H1 (cell line): ENCODE data around the gene ADRA2C. TPM values are rescaled to one million over a fixed set of nuclear protein-coding genes. Genes with fewer than 3 reads are reported as not detected.

Experiments
- CTCF ChIA-PET: fragments of 300-600 bp; sonication (Branson Sonifier 250); formaldehyde crosslinking; loops from one replicate; lab custom pipeline; 2021; ENCODE audit not compliant: partially characterized antibody; lab: Charles Lee
- POLR2A ChIA-PET: fragments of 300-600 bp; sonication (Branson Sonifier 250); formaldehyde crosslinking; loops from one replicate; lab custom pipeline; 2021; ENCODE audit warnings: inconsistent platforms; ENCODE audit not compliant: partially characterized antibody; lab: Charles Lee
- DNase-seq, 2 experiments: peaks; one replicate each; pipeline versions ENCODE4 v3.0.0 to v3.0.0-alpha.2; 2010 to 2022; ENCODE audit warnings: low spot score in 2 of 2, low read depth in 1 of 2, mixed read lengths in 1 of 2
- FAIRE-seq: peaks from 2 replicates; lab custom pipeline; 2011; peaks lifted over from hg19 to GRCh38; lab: Jason Lieb, UNC
- H2AFZ ChIP-seq: 2 replicates; pipeline ENCODE4 v1.8.1; 2012; ENCODE audit warnings: low read length, inconsistent platforms
- H2AK5ac ChIP-seq: 2 replicates; pipeline ENCODE4 v1.6.1; 2013; ENCODE audit warnings: low read depth, low read length
- H2BK120ac ChIP-seq: replicated peaks from 2 replicates; pipeline ENCODE3; 2013; ENCODE audit warnings: low read depth, low read length, inconsistent platforms
- H2BK12ac ChIP-seq: 2 replicates; pipeline ENCODE4 v1.6.1; 2013; ENCODE audit warnings: low read depth, low read length
- H2BK15ac ChIP-seq: 2 replicates; pipeline ENCODE4 v1.6.1; 2013; ENCODE audit warnings: low read length
- H2BK20ac ChIP-seq: 2 replicates; pipeline ENCODE4 v1.6.1; 2013; ENCODE audit warnings: low read length
- H2BK5ac ChIP-seq: 2 replicates; pipeline ENCODE4 v1.6.1; 2013; ENCODE audit warnings: low read depth, low read length
- H3K14ac ChIP-seq: 2 replicates; pipeline ENCODE4 v1.6.1; 2013; ENCODE audit warnings: inconsistent platforms; ENCODE audit not compliant: insufficient read length
- H3K18ac ChIP-seq: 2 replicates; pipeline ENCODE4 v1.6.1; 2013; ENCODE audit warnings: low read length; ENCODE audit errors: extremely low read depth
- H3K23ac ChIP-seq: 2 replicates; pipeline ENCODE4 v1.6.1; 2013; ENCODE audit warnings: inconsistent platforms; ENCODE audit not compliant: insufficient read length
- H3K23me2 ChIP-seq: 2 replicates; pipeline ENCODE4 v1.6.1; 2013; ENCODE audit warnings: low read depth, low read length
- H3K27ac ChIP-seq: 2 replicates; pipeline ENCODE4 v1.6.1; 2011; ENCODE audit warnings: low read depth, low read length, inconsistent platforms
- H3K27me3 ChIP-seq, 4 experiments: replicated peaks in 1 of 4; 1 replicate in 1 of 4; 2 replicates in 3 of 4; pipeline versions ENCODE4 v1.6.1 to v1.8.1; 2011 to 2013; ENCODE audit warnings: low read length in 3 of 4, mild to moderate bottlenecking in 3 of 4, inconsistent platforms in 2 of 4, mixed read lengths in 2 of 4, moderate library complexity in 1 of 4; ENCODE audit not compliant: control insufficient read depth in 3 of 4, insufficient read depth in 3 of 4; ENCODE audit errors: extremely low read depth in 1 of 4
- H3K36me3 ChIP-seq, 4 experiments: 2 replicates each; pipeline versions ENCODE4 v1.6.1 to v1.8.1; 2011 to 2013; ENCODE audit warnings: mild to moderate bottlenecking in 4 of 4, low read length in 3 of 4, moderate library complexity in 2 of 4, control low read depth in 1 of 4, inconsistent platforms in 1 of 4; ENCODE audit not compliant: insufficient read depth in 4 of 4, control insufficient read depth in 2 of 4
- H3K4ac ChIP-seq: replicated peaks from 2 replicates; pipeline ENCODE3; 2013; ENCODE audit warnings: low read length, low read depth, mixed read lengths, inconsistent platforms; ENCODE audit not compliant: insufficient read length
- H3K4me1 ChIP-seq, 4 experiments: replicated peaks in 1 of 4; 1 replicate in 1 of 4; 2 replicates in 3 of 4; pipeline versions ENCODE4 v1.6.1 to v1.8.1; 2011 to 2013; ENCODE audit warnings: low read length in 3 of 4, inconsistent platforms in 2 of 4, mixed read lengths in 1 of 4; ENCODE audit not compliant: insufficient read depth in 4 of 4, control insufficient read depth in 3 of 4
- H3K4me2 ChIP-seq, 2 experiments: 2 replicates each; pipeline versions ENCODE4 v1.6.1 to v1.8.1; 2011 to 2013; ENCODE audit warnings: low read depth in 2 of 2, low read length in 2 of 2, control low read depth in 1 of 2, inconsistent platforms in 1 of 2, mild to moderate bottlenecking in 1 of 2; ENCODE audit not compliant: insufficient read depth in 1 of 2
- H3K4me3 ChIP-seq, 4 experiments: fragments of 200-600, 300-600 bp in 1 of 4; sonication (generic), shearing (Covaris generic), sonication (Bioruptor Twin) in 1 of 4; 2 replicates each; pipeline versions ENCODE4 v1.5.1 to v1.8.1; 2011 to 2016; ENCODE audit warnings: low read length in 4 of 4, low read depth in 3 of 4, control low read depth in 2 of 4, inconsistent platforms in 2 of 4, mild to moderate bottlenecking in 2 of 4, mixed read lengths in 1 of 4, moderate library complexity in 1 of 4; ENCODE audit not compliant: insufficient read depth in 2 of 4; ENCODE audit errors: extremely low read depth in 1 of 4
- H3K56ac ChIP-seq: replicated peaks from 2 replicates; pipeline ENCODE3; 2013; ENCODE audit warnings: low read depth, mild to moderate bottlenecking, mixed read lengths, low read length, inconsistent platforms; ENCODE audit not compliant: insufficient read length
- H3K79me1 ChIP-seq: 2 replicates; pipeline ENCODE4 v1.6.1; 2013; ENCODE audit warnings: low read depth, low read length, control low read depth
- H3K79me2 ChIP-seq, 2 experiments: 2 replicates each; pipeline versions ENCODE4 v1.6.1 to v1.8.1; 2012 to 2013; ENCODE audit warnings: low read length in 2 of 2, mild to moderate bottlenecking in 2 of 2, inconsistent platforms in 1 of 2; ENCODE audit not compliant: insufficient read depth in 2 of 2, control insufficient read depth in 1 of 2
- H3K9ac ChIP-seq, 4 experiments: replicated peaks in 1 of 4; 1 replicate in 1 of 4; 2 replicates in 3 of 4; pipeline versions ENCODE4 v1.6.1 to v1.8.1; 2011 to 2013; ENCODE audit warnings: low read depth in 3 of 4, low read length in 3 of 4, control low read depth in 2 of 4, mild to moderate bottlenecking in 2 of 4, moderate library complexity in 2 of 4, inconsistent platforms in 1 of 4; ENCODE audit errors: extremely low read depth in 1 of 4
- H3K9me3 ChIP-seq, 2 experiments: 2 replicates each; pipeline versions ENCODE4 v1.6.1 to v1.8.1; 2012 to 2013; ENCODE audit warnings: mild to moderate bottlenecking in 2 of 2, moderate library complexity in 2 of 2, control low read depth in 1 of 2, inconsistent platforms in 1 of 2, low read depth in 1 of 2, low read length in 1 of 2, mixed read lengths in 1 of 2; ENCODE audit not compliant: insufficient read depth in 2 of 2
- H4K20me1 ChIP-seq, 2 experiments: replicated peaks in 1 of 2; 2 replicates each; pipeline versions ENCODE3 to v1.8.1; 2011 to 2013; ENCODE audit warnings: inconsistent platforms in 2 of 2, low read length in 2 of 2, mild to moderate bottlenecking in 1 of 2; ENCODE audit not compliant: insufficient read depth in 2 of 2, control insufficient read depth in 1 of 2
- H4K5ac ChIP-seq: 2 replicates; pipeline ENCODE4 v1.6.1; 2013; ENCODE audit warnings: low read length, low read depth, mixed read lengths, inconsistent platforms; ENCODE audit not compliant: insufficient read length
- H4K8ac ChIP-seq: 2 replicates; pipeline ENCODE4 v1.8.0; 2013; ENCODE audit warnings: mild to moderate bottlenecking, moderate library complexity, low read length, inconsistent platforms; ENCODE audit not compliant: insufficient read depth; ENCODE audit errors: extremely low read depth
- H4K91ac ChIP-seq: replicated peaks from 2 replicates; pipeline ENCODE3; 2013; ENCODE audit warnings: low read length, mixed read lengths, inconsistent platforms; ENCODE audit not compliant: insufficient read length
- ASH2L ChIP-seq: fragments of 200-600, 300-600 bp; sonication (generic); IDR thresholded peaks from one replicate; pipeline ENCODE4 v1.7.1; 2017; ENCODE audit warnings: low read length
- ATF2 ChIP-seq: IDR thresholded peaks from 2 replicates; pipeline ENCODE4 v1.6.1; 2012; ENCODE audit warnings: low read length, inconsistent platforms
- BRCA1 ChIP-seq: IDR thresholded peaks from 2 replicates; pipeline ENCODE4 v1.6.1; 2012; ENCODE audit warnings: low read depth, low read length, improper control_type of control experiment
- CHD1 ChIP-seq: IDR thresholded peaks from 2 replicates; pipeline ENCODE4 v1.6.1; 2012; ENCODE audit warnings: low read depth, low read length, improper control_type of control experiment
- CHD2 ChIP-seq: IDR thresholded peaks from 2 replicates; pipeline ENCODE4 v1.6.1; 2012; ENCODE audit warnings: low read length, improper control_type of control experiment
- EP300 ChIP-seq, 2 experiments: IDR thresholded peaks; 1 replicate in 1 of 2; 2 replicates in 1 of 2; pipeline ENCODE4 v1.6.1; 2011 to 2012; ENCODE audit warnings: low read depth in 2 of 2, low read length in 2 of 2, mild to moderate bottlenecking in 2 of 2, borderline replicate concordance in 1 of 2, inconsistent platforms in 1 of 2, moderate library complexity in 1 of 2
- EZH2 ChIP-seq: fragments of 200-600 bp; sonication (generic); IDR thresholded peaks from 2 replicates; pipeline ENCODE4 v1.7.1; 2012; ENCODE audit warnings: low read depth, mild to moderate bottlenecking, moderate library complexity, low read length, inconsistent platforms; ENCODE audit not compliant: severe bottlenecking
- HDAC6 ChIP-seq: IDR thresholded peaks from one replicate; pipeline ENCODE4 v1.7.1; 2012; ENCODE audit warnings: low read depth, mild to moderate bottlenecking, inconsistent platforms, low read length, moderate library complexity
- KDM4A ChIP-seq: IDR thresholded peaks from one replicate; pipeline ENCODE4 v1.7.1; 2012; ENCODE audit warnings: low read depth, mild to moderate bottlenecking, moderate library complexity, low read length, inconsistent platforms; ENCODE audit not compliant: severe bottlenecking
- SP2 ChIP-seq: IDR thresholded peaks from 2 replicates; pipeline ENCODE4 v1.6.1; 2012; ENCODE audit warnings: mild to moderate bottlenecking, low read length, inconsistent platforms
- SP4 ChIP-seq: IDR thresholded peaks from 2 replicates; pipeline ENCODE4 v1.6.1; 2012; ENCODE audit warnings: low read length, inconsistent platforms
- TAF1 ChIP-seq: IDR thresholded peaks from 2 replicates; pipeline ENCODE4 v1.6.1; 2011; ENCODE audit warnings: mild to moderate bottlenecking, low read depth, low read length
- whole genome bisulfite sequencing, 2 experiments: shearing (Covaris generic) in 1 of 2; methylation state at CpG; one replicate each; pipeline versions ENCODE4 v1.1.6 to v1.1.7; 2013 to 2015; ENCODE audit warnings: low lambda C conversion rate in 2 of 2, mixed read lengths in 2 of 2, inconsistent platforms in 1 of 2, low coverage in 1 of 2, missing lambda C conversion rate in 1 of 2; ENCODE audit not compliant: insufficient replicate concordance in 2 of 2, insufficient coverage in 1 of 2, insufficient read length in 1 of 2; ENCODE audit errors: extremely low coverage in 1 of 2, missing lambda C conversion rate in 1 of 2; 5-methylcytosine and 5-hydroxymethylcytosine counted together
- polyA plus RNA-seq, 7 experiments: library from polyadenylated mRNA; depleted of rRNA in 3 of 7; stranded (reverse) in 5 of 7; unstranded in 2 of 7; fragments of >200 nt in 5 of 7; fragments of 200-250 nt in 2 of 7; gene quantifications; 1 replicate in 5 of 7; 2 replicates in 1 of 7; 4 replicates in 1 of 7; pipeline versions ENCODE4 v1.2.1 to v1.2.3, GENCODE V29; 2011 to 2013; ENCODE audit warnings: missing spikeins in 2 of 7, mixed read lengths in 2 of 7
- total RNA-seq: library from RNA; stranded (reverse); fragmentation: NEBNext Ultra II Directional; extraction: Animal tissue kit (Norgen Biotek cat#: 25700); gene quantifications from 2 replicates; pipeline ENCODE4 v1.2.1, GENCODE V29; 2021

Gene ADRA2C
- total and polyA plus RNA-seq, 2 of the 8 experiments (the other 6 are each of a cell fraction or from before 2014, with no cell fraction given), result 14.6 to 14.8 TPM

- Histone ChIP-seq H3K4ac (no peak overlapping the region), H2BK15ac (no peak overlapping the region), H2BK120ac (no peak overlapping the region), H3K36me3 (no peaks in the 10 kb centered on the region; a peak in 2 of 8 replicates), H3K79me2 (no peaks in the 10 kb centered on the region), H4K8ac (no peak overlapping the region), H2BK5ac (no peak overlapping the region), H3K4me2 (no peak overlapping the region), H3K79me1 (no peaks in the 10 kb centered on the region), H4K91ac (no peak overlapping the region), H3K4me3 (no peak overlapping the region), H3K18ac (no peak overlapping the region), H3K23me2 (peaks cover 9% of the 10 kb centered on the region; the same call in 1 of the 2 replicates), H3K4me1 (peaks cover 0 to 4% (median under 1%) of the 10 kb centered on the region in 4 experiments; a peak in 4 of 7 replicates), H3K23ac (no peak overlapping the region), H3K27ac (no peak overlapping the region), H3K9me3 (peaks cover 7 to 10% of the 10 kb centered on the region in 2 experiments; a peak in 3 of 4 replicates), H4K20me1 (peaks cover 0 to 9% of the 10 kb centered on the region in 2 experiments), H3K56ac (no peak overlapping the region), H2AK5ac (no peak overlapping the region), H3K9ac (no peak overlapping the region), H3K14ac (no peak overlapping the region), H3K27me3 (peaks cover 0 to 3% (median 1%) of the 10 kb centered on the region in 4 experiments; a peak in 2 of 7 replicates), H2BK12ac (no peak overlapping the region), H2BK20ac (no peak overlapping the region), H2AFZ (no peak overlapping the region), H4K5ac (no peak overlapping the region)
- CTCF ChIA-PET, result no interaction called here
- POLR2A ChIA-PET, result no interaction called here
- 90% methylated on average over 2 of the region's 2 CpGs; no CpG with 5 or more reads in 1 of the 2 experiments for WGBS, 2 experiments
- no peak for FAIRE-seq
- DNase-seq, result no peak
- no peak for TF ChIP-seq BRCA1
- TF ChIP-seq EP300 (IDR thresholded peaks at IDR 0.05; ENCODE audit: borderline replicate concordance in 1 of 2, low read depth in 2 of 2, low read length in 2 of 2), result no peak
- no peak for TF ChIP-seq KDM4A
- no peak for TF ChIP-seq ATF2
- no peak for TF ChIP-seq CHD1
- no peak for TF ChIP-seq ASH2L
- no peak for TF ChIP-seq SP4
- TF ChIP-seq SP2, result no peak
- no peak for TF ChIP-seq EZH2
- no peak for TF ChIP-seq HDAC6
- TF ChIP-seq CHD2, result no peak
- TF ChIP-seq TAF1, result no peak
Measured at GRCh38 chr4:3718462-3718861, 47.7 kb upstream of the ADRA2C start.
